ENCODE results near the gene TJAP1.

Gene TJAP1

GRCh38 chr6:43540507-43540906 is 63.1 kb downstream of the TJAP1 start:
- DNase-seq = no peak

DNA sequence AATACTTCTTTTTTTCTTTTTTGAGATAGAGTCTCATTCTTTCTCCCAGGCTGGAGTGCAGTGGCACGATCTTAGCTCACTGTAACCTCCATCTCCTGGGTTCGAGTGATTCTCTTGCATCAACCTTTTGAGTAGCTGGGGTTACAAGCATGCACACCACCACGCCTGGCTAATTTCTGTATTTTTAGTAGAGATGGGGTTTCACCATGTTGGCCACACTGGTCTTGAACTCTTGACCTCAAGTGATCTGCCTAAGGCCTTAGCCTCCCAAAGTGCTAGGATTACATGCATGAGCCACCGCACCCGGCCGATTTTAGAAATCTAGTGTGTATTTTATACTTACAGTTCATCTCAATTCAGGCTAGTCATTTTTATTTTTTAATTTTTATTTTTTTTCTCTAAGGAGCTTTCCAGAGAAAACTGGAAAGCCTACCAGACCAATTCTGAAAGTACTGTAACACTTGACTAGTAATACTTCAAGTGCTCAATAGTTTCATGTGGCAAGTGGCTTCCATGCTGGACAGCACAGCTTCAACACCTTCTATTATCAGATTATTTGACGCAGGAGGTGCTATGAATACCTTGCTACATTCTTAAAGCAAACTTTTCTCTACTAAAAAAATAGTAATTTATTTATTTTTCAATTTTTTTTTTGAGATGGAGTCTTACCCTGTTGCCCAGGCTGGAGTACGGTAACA is 64.6 kb downstream of the TJAP1 start:
- no peak for DNase-seq

DNA sequence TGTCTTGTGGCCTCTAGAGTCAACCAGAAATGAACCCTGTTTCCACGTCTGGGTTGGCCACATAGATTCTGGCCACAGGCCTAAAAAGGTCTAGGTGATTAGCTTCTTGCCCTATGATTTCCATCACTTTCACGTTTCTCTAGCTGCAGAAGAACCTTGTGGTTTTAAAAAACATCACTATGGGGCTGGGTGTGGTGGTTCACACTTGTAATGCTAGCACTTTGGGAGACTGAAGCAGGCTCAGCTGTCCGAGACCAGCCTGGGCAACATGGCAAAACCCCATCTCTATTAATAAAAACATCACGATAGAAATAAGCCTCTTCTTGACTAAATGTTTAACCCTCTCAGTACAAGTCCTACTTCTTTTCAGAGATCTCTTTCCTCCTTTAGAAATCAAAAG is 67.1 kb downstream of the TJAP1 start:
- DNase-seq = no peak

DNA sequence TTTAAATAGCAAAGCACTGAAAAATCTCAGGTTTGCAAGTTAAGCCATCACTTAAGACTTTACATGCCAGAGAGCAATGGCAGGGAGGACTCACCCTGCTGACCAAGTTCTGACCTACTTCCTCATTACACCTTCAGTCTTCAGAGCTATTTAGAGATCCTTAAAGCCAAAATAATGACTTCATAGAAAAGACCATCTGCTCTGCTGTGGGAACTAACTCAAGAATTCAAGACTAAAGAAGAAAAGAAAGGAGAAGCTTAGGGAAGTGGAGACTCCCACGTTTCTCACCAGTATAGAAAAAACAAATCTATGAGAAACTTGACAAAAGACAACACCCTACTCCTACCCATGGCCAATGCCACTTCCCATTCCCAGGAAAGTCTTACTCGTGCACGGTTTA is 69.9 kb downstream of the TJAP1 start:
- no peak for DNase-seq

Data from NCI-H2081 (cell line).